Stimulated activated CD4-positive, alpha-beta T cell treated with anti-CD3 and anti-CD28 coated beads, Interleukin-2, amount 100 ng/mL, for 48 hours (primary cell): Measurements from ENCODE around the gene TAF11L6.
"Not testable (repeated sequence)": the region's sequence is repeated elsewhere in the genome, so short reads cannot be mapped to it uniquely, and the experiment has no call there.

Experiments used
- DNase-seq, 2 donors: peaks; one replicate each; pipeline ENCODE4 v3.0.0-alpha.2; 2020

TAF11L6 gene

GRCh38 chr5:17528369-17528768 lies at the start of gene TAF11L6:
TAF11L6 (plus strand) TSS chr5:17528669.
- not testable (repeated sequence) for DNase-seq

- DNase-seq = no peak
Measured at GRCh38 chr5:17481378-17481777, 47.1 kb upstream of the TAF11L6 start.

GRCh38 chr5:17482790-17483189 lies 45.7 kb upstream of the TAF11L6 start:
- DNase-seq = no peak

GRCh38 chr5:17486464-17487173 lies 41.9 kb upstream of the TAF11L6 start:
- DNase-seq = not testable (repeated sequence)

GRCh38 chr5:17487174-17487512 lies 41.3 kb upstream of the TAF11L6 start:
- no peak for DNase-seq

DNA sequence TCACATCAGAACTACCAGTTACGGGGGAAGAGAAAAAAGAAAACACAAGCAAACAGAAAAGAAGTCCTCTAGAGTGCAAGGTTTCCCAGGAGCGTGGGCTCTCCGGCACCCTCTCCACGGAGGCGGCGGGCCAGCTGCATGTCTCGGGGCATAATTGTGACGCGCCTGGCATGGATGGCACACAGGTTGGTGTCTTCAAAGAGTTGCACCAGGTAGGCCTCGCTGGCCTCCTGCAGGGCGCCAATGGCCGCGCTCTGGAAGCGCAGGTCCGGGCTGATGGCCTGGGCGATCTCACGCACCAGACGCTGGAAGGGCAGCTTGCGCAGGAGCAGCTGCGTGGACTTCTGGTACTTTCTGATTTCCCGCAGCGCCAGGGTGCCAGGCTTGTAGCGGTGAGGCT lies 37.2 kb upstream of the TAF11L6 start:
- DNase-seq = not testable (repeated sequence)

DNA sequence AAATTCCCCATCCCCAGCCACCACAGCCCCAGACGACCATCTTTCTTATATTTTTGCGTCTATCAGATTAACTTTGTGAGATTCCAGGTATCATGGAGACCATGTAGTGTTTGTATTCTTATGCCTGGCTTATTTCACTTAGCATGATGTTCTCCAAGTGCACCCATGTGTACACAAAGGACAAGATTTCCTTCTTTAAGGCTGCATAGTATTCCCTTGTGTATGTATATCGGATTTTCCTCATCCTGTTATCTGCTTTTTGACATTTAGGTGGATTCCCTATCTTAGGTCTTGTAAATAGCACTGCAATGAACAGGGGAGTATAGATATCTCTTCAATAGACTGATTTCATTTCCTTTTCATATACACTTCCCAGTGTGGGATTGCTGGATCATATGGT lies 35.7 kb upstream of the TAF11L6 start:
- no peak for DNase-seq

DNA sequence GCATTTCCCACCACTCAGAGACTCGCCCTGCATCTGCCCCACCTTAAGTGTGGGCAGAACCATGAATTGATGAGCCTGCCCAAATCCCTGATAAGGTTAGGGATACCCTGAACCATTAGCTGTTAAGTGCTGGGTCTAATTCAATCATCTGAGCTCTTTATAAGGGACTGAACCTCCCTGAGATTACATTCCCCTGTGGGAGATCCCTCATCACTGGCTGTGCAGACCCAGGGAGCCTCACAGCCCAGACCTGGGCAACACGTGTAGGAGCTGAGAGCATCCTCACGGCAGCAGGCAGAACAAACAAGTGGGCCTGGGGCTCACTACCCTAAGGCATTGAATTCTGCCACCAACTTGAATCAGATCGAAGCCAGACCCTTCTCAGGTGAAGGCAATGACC lies 31.0 kb upstream of the TAF11L6 start:
- no peak for DNase-seq

GRCh38 chr5:17497931-17498330 lies 30.5 kb upstream of the TAF11L6 start, which contains the start of gene TAF11L2:
TAF11L2 (plus strand) TSS chr5:17498231.
- not testable (repeated sequence) for DNase-seq

DNA sequence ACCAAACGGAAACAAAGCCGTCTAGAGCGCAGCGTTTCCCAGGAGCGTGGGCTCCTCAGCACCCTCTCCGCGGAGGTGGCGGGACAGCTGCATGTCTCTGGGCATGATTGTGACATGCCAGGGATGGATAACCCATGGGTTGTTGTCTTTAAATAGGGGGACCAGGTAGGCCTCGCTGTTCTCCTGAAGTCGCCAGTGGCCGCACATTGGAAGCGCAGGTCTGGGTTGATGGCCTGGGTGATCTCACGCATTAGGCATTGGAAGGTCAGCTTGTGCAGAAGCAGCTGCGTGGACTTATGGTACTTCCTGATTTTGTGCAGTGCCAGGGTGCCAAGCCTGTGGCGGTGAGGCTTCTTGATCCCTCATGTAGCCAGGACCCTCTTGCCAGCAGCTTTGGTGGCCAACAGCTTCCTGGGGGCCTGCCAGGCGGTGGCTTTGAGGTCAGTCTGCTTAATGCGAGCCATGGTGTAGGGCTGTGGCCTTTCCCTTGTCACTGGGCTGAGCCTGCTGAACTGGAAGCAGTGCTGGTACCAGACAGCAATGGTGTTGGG lies 16.6 kb upstream of the TAF11L6 start:
- no peak for DNase-seq

DNA sequence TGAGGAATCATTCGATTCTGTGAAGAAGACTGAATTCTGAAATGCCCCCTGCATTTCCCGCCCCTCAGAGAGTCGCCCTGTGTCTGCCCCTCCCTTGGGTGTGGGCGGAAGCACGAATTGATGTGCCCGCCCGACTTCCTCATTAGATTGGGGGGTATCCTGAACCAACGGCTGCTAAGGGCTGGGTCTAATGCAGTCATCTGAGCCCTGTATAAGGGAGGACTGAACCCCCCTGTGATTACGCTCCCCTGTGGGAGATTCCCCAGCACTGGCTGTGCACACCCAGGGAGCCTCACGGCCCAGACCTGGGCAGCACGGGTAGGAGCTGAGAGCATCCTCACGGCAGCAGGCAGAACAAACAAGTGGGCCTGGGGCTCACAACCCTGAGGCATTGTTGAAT lies 10.9 kb upstream of the TAF11L6 start:
- DNase-seq = peak in 1 of 2 donors; percentile 1

DNA sequence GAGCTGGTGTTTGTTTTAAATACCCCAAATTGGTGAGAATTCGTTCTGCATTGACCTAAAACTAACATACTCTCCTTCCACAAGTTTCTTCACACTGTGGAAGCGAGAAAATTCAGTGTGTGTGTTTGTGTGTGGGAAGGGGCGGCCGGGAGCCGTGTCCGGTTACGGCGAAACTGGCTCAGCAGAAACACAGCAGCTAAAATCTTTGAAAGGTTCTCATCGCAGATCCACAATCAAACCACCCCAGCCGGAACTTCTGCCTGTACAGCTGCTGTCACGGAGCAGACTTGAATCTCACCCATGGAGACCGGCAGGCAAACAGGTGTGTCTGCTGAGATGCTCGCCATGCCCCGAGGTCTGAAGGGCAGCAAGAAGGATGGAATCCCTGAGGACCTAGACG lies 10.4 kb upstream of the TAF11L6 start, which contains the start of gene TAF11L3:
TAF11L3 (plus strand) TSS at position 301 of the 400 bp plus-strand sequence.
- DNase-seq = not testable (repeated sequence)

DNA sequence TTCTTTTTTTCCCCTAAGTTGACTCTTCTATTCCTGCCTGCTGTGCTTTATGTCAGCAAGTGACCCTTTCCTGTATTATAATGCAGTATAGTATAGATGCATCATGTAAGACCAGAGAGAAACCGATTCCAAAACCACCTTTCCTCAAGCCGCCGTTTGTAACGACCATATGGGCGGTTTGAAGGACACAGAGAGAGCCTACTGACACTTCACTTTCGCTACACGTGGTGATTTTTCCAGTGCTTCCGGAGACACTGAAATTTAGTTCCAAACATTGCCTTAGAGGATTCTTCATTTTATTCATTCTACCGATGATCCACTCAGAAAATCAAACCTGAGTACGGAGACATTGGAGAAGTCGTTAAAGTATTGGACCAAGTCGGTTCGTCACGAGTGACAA lies 9.0 kb upstream of the TAF11L6 start:
- not testable (repeated sequence) for DNase-seq

DNA sequence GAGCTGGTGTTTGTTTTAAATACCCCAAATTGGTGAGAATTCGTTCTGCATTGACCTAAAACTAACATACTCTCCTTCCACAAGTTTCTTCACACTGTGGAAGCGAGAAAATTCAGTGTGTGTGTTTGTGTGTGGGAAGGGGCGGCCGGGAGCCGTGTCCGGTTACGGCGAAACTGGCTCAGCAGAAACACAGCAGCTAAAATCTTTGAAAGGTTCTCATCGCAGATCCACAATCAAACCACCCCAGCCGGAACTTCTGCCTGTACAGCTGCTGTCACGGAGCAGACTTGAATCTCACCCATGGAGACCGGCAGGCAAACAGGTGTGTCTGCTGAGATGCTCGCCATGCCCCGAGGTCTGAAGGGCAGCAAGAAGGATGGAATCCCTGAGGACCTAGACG lies 7.0 kb upstream of the TAF11L6 start, which contains the start of gene TAF11L4:
TAF11L4 (plus strand) TSS at position 301 of the 400 bp plus-strand sequence.
- not testable (repeated sequence) for DNase-seq

- not testable (repeated sequence) for DNase-seq
Measured at GRCh38 chr5:17524935-17525334, 3.5 kb upstream of the TAF11L6 start, which contains the start of gene TAF11L5. TAF11L5 (plus strand) TSS chr5:17525235.

- peak in 1 of 2 donors; percentile 5 for DNase-seq
Measured at GRCh38 chr5:17526504-17526903, 2.0 kb upstream of the TAF11L6 start.
